PFSK-1 (cell line): ENCODE results near the gene TLK1.

Source experiments
- FOXP2 ChIP-seq: optimal IDR thresholded peaks from 2 replicates; pipeline ENCODE3; 2011; ENCODE audit warnings: borderline replicate concordance, control low read depth, inconsistent platforms; ENCODE audit not compliant: insufficient read depth; ENCODE audit errors: extremely low read length, extremely low read depth
- POLR2AphosphoS5 ChIP-seq: IDR thresholded peaks from 2 replicates; pipeline ENCODE4 v1.6.1; 2012; ENCODE audit warnings: low read depth, mild to moderate bottlenecking, control low read depth, low read length, moderate library complexity
- SIN3A ChIP-seq: IDR thresholded peaks from 2 replicates; pipeline ENCODE4 v1.6.1; 2012; ENCODE audit warnings: mild to moderate bottlenecking, low read length, moderate library complexity, borderline replicate concordance; ENCODE audit not compliant: insufficient read depth
- TAF1 ChIP-seq: IDR thresholded peaks from 2 replicates; pipeline ENCODE4 v1.6.1; 2012; ENCODE audit warnings: low read length, control low read depth, borderline replicate concordance; ENCODE audit not compliant: insufficient read depth
- TF ChIP-seq, protein P1 (sequence below), 2 experiments: IDR thresholded peaks; 2 replicates each; pipeline versions ENCODE4 v1.6.1 to v1.8.0; 2011 to 2012; ENCODE audit warnings: low read depth in 2 of 2, low read length in 2 of 2, control low read depth in 1 of 2, inconsistent platforms in 1 of 2, mild to moderate bottlenecking in 1 of 2, moderate library complexity in 1 of 2; ENCODE audit not compliant: insufficient read depth in 1 of 2

The TLK1 gene

DNA sequence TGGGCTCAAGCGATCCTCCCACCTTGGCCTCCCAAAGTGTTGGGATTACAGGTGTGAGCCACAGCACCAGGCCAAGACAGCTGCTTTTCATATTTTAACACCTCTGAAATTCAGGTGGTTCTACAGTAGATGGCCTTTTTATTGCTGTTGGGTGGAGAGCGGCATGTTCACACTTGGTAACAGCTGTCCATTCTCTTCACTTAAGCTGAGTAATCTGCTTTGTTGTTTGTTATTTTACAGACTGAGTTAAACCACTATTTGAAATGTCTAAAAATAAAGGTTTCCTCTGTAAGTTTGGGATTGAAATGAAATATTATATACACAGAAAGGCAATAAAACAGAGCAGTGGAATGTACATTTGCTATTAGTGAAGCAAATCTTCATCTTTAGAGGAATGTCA lies 44.9 kb upstream of the TLK1 start:
- TF ChIP-seq POLR2AphosphoS5 (no peak), TAF1 (no peak), FOXP2 (no peak), SIN3A (no peak)
- TF ChIP-seq, protein P1, sequence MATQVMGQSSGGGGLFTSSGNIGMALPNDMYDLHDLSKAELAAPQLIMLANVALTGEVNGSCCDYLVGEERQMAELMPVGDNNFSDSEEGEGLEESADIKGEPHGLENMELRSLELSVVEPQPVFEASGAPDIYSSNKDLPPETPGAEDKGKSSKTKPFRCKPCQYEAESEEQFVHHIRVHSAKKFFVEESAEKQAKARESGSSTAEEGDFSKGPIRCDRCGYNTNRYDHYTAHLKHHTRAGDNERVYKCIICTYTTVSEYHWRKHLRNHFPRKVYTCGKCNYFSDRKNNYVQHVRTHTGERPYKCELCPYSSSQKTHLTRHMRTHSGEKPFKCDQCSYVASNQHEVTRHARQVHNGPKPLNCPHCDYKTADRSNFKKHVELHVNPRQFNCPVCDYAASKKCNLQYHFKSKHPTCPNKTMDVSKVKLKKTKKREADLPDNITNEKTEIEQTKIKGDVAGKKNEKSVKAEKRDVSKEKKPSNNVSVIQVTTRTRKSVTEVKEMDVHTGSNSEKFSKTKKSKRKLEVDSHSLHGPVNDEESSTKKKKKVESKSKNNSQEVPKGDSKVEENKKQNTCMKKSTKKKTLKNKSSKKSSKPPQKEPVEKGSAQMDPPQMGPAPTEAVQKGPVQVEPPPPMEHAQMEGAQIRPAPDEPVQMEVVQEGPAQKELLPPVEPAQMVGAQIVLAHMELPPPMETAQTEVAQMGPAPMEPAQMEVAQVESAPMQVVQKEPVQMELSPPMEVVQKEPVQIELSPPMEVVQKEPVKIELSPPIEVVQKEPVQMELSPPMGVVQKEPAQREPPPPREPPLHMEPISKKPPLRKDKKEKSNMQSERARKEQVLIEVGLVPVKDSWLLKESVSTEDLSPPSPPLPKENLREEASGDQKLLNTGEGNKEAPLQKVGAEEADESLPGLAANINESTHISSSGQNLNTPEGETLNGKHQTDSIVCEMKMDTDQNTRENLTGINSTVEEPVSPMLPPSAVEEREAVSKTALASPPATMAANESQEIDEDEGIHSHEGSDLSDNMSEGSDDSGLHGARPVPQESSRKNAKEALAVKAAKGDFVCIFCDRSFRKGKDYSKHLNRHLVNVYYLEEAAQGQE (IDR thresholded peaks at IDR 0.05; ENCODE audit: insufficient read depth in 1 of 2, low read depth in 2 of 2, low read length in 2 of 2), result no peak

DNA sequence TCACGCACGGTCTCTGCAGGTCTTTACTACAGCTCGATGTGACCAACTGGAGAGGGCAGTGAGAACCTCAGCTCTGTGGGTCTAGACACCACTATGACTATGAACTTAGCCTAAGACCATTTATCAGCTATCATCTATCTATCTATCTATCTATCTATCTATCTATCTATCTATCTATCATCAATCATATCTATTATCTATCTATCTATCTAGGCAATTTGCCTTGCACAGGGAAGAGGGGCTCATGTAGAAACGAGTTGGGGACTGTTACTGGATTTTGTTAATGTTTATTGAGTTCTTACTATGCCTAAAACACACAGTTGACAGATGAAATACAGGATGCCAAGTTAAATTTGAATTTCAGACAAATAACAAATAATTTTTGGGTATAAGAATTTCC lies 41.1 kb upstream of the TLK1 start:
- no peak for TF ChIP-seq TAF1
- TF ChIP-seq SIN3A, result no peak

DNA sequence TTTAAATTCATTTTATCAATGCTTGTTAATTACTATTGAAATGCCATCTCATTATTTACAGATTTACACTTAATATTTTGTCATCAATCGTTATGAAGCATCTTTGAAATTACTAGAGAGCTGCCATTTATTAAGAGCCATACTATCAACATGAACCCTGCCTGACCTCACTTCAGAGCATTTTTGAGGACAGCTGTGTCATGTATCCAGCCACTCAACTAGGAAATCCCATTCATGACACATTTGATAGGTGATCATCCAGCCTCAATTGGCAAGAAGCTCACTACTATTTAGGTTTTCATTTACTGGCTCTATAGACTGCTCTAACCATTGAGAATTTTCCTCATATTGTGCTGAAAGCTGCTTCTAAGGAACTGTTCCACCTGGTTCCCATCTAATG lies 40.6 kb upstream of the TLK1 start:
- TF ChIP-seq POLR2AphosphoS5 (no peak), TAF1 (no peak), SIN3A (no peak), FOXP2 (no peak)
- TF ChIP-seq, protein P1 (IDR thresholded peaks at IDR 0.05; ENCODE audit: insufficient read depth in 1 of 2, low read depth in 2 of 2, low read length in 2 of 2), result no peak

DNA sequence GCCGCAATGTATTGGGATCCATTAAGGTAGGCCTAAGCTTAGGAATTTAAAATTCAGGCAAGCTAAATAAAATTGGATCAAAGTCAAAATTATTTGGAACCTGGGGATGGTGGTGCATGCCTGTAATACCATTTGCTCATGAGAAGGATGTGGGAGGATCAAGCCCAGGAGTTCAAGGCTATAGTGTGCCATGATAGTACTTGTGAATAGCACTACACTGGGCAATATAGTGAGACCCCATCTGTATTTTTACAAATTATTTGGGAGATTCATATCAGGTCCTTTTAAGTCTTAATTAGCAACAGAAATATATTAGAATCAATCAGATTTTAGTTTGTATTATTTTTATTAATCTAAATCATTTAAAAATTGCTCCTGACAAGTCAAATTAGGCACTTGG lies 39.8 kb upstream of the TLK1 start:
- no peak for TF ChIP-seq TAF1
- no peak for TF ChIP-seq SIN3A
- no peak for TF ChIP-seq FOXP2
- TF ChIP-seq POLR2AphosphoS5, result no peak
- TF ChIP-seq, protein P1 (IDR thresholded peaks at IDR 0.05; ENCODE audit: insufficient read depth in 1 of 2, low read depth in 2 of 2, low read length in 2 of 2), result no peak

DNA sequence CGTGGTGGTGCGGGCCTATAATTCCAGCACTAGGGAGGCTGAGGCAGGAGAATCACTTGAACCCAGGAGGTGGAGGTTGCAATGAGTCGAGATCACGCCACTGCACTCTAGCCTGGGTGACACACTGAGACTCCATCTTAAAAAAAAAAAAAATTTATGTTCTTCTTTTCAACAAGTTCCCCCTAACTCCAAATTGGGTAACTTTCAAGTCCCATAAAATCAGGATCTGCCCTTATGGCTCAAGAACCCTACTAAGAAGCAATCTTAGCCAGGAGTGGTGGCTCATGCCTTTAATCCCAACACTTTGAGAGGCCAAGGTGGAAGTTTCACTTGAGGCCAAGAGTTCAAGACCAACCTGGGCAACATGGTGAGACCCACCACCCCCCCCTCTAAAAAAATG lies 30.3 kb upstream of the TLK1 start:
- no peak for TF ChIP-seq FOXP2
- no peak for TF ChIP-seq SIN3A
- no peak for TF ChIP-seq POLR2AphosphoS5
- TF ChIP-seq, protein P1 (IDR thresholded peaks at IDR 0.05; ENCODE audit: insufficient read depth in 1 of 2, low read depth in 2 of 2, low read length in 2 of 2), result no peak
- TF ChIP-seq TAF1, result no peak
